HepG2 (cell line): Measurements from ENCODE around the gene SLC9A8. TPM values are rescaled to one million over a fixed set of nuclear protein-coding genes. Genes with fewer than 3 reads are reported as not detected.

Source experiments
- ARID5B ChIP-seq: IDR thresholded peaks from 2 replicates; pipeline ENCODE4 v1.4.0; 2020; ENCODE audit warnings: mild to moderate bottlenecking, missing genetic modification reagents
- HMGXB4 ChIP-seq, 2 experiments: sonication (generic) in 1 of 2; formaldehyde crosslinking in 1 of 2; IDR thresholded peaks; 2 replicates each; pipeline versions ENCODE4 v1.4.0 to v1.6.1; 2018 to 2020; ENCODE audit warnings: missing genetic modification reagents in 2 of 2, borderline replicate concordance in 1 of 2, low read depth in 1 of 2, mild to moderate bottlenecking in 1 of 2, missing biosample characterization in 1 of 2
- HNF4G ChIP-seq, 2 experiments: sonication (generic) in 1 of 2; formaldehyde crosslinking in 1 of 2; IDR thresholded peaks; 2 replicates each; pipeline versions ENCODE4 v1.4.0 to v1.6.1; 2011 to 2020; ENCODE audit warnings: borderline replicate concordance in 2 of 2, low read depth in 2 of 2, mild to moderate bottlenecking in 2 of 2, low read length in 1 of 2, missing genetic modification reagents in 1 of 2, moderate library complexity in 1 of 2
- KDM2A ChIP-seq: sonication (generic); formaldehyde crosslinking; IDR thresholded peaks from 2 replicates; pipeline ENCODE4 v1.4.0; 2020; ENCODE audit warnings: low read depth, missing genetic modification reagents, borderline replicate concordance
- KLF12 ChIP-seq: sonication (generic); formaldehyde crosslinking; IDR thresholded peaks from 2 replicates; pipeline ENCODE4 v1.4.0; 2020; ENCODE audit warnings: missing genetic modification reagents, borderline replicate concordance
- MEIS2 ChIP-seq: sonication (generic); formaldehyde crosslinking; IDR thresholded peaks from 2 replicates; pipeline ENCODE4 v1.9.0; 2021; ENCODE audit warnings: mild to moderate bottlenecking, missing genetic modification reagents
- MXI1 ChIP-seq: IDR thresholded peaks from 3 replicates; pipeline ENCODE4 v1.6.1; 2012; ENCODE audit warnings: low read depth, low read length, inconsistent platforms, borderline replicate concordance
- NR2F6 ChIP-seq, 2 experiments: IDR thresholded peaks; 2 replicates each; pipeline ENCODE4 v1.6.1; 2016; ENCODE audit warnings: antibody characterized with exemption in 1 of 2, mild to moderate bottlenecking in 1 of 2
- POLR2AphosphoS2 ChIP-seq: IDR thresholded peaks from 2 replicates; pipeline ENCODE4 v1.6.1; 2011; ENCODE audit warnings: low read depth, low read length, improper control_type of control experiment
- RAD21 ChIP-seq: fragments of 450-650 bp; formaldehyde crosslinking; IDR thresholded peaks from 2 replicates; pipeline ENCODE4 v1.5.0; 2020; ENCODE audit warnings: mild to moderate bottlenecking
- RARA ChIP-seq: IDR thresholded peaks from 2 replicates; pipeline ENCODE4 v1.6.1; 2016; ENCODE audit warnings: missing genetic modification reagents, missing compliant biosample characterization
- RXRB ChIP-seq: IDR thresholded peaks from 2 replicates; pipeline ENCODE4 v1.6.1; 2016; ENCODE audit warnings: borderline replicate concordance, missing genetic modification reagents, missing compliant biosample characterization
- SIX4 ChIP-seq: sonication (generic); formaldehyde crosslinking; IDR thresholded peaks from 2 replicates; pipeline ENCODE4 v1.4.0; 2020; ENCODE audit warnings: missing genetic modification reagents
- TBP ChIP-seq: sonication (generic); formaldehyde crosslinking; IDR thresholded peaks from 2 replicates; pipeline ENCODE4 v1.5.0; 2020; ENCODE audit warnings: missing genetic modification reagents
- TEAD3 ChIP-seq: optimal IDR thresholded peaks from 2 replicates; pipeline ENCODE3; 2016; ENCODE audit warnings: borderline replicate concordance
- THAP7 ChIP-seq: sonication (generic); formaldehyde crosslinking; IDR thresholded peaks from 2 replicates; pipeline ENCODE4 v1.8.1; 2023; ENCODE audit warnings: mild to moderate bottlenecking, missing genetic modification reagents
- ZBTB7B ChIP-seq: sonication (generic); formaldehyde crosslinking; IDR thresholded peaks from 2 replicates; pipeline ENCODE4 v1.4.0; 2020; ENCODE audit warnings: missing genetic modification reagents
- ZNF124 ChIP-seq: sonication (generic); formaldehyde crosslinking; IDR thresholded peaks from 2 replicates; pipeline ENCODE4 v1.4.0; 2020; ENCODE audit warnings: missing genetic modification reagents
- ZNF17 ChIP-seq: sonication (generic); formaldehyde crosslinking; IDR thresholded peaks from 2 replicates; pipeline ENCODE4 v1.5.0; 2020; ENCODE audit warnings: mild to moderate bottlenecking, missing genetic modification reagents
- ZNF563 ChIP-seq: sonication (generic); formaldehyde crosslinking; IDR thresholded peaks from 2 replicates; pipeline ENCODE4 v1.8.0; 2022; ENCODE audit warnings: mild to moderate bottlenecking, moderate library complexity, missing genetic modification reagents
- polyA plus RNA-seq, 8 experiments: library from polyadenylated mRNA; depleted of rRNA in 3 of 8; stranded (reverse) in 7 of 8; unstranded in 1 of 8; fragments of >200 nt; fragmentation: Illumina TruSeq in 4 of 8; extraction: Trizol in 4 of 8; gene quantifications; 2 replicates each; pipeline versions ENCODE4 v1.2.1 to v1.2.3, GENCODE V29; 2011 to 2016; ENCODE audit warnings: low read depth in 4 of 8, missing spikeins in 1 of 8, mixed read lengths in 1 of 8; ENCODE audit not compliant: insufficient read depth in 1 of 8
- total RNA-seq, 5 experiments: library from RNA; depleted of rRNA; stranded (reverse); fragments of >200 nt; fragmentation: Illumina TruSeq; extraction: Trizol; gene quantifications; 2 replicates each; pipeline ENCODE4 v1.2.3, GENCODE V29; 2016; ENCODE audit warnings: low read depth in 1 of 5

SLC9A8 gene
- total and polyA plus RNA-seq, 2 of the 13 experiments (the other 11 are each of a cell fraction or from before 2014, with no cell fraction given), result 4.1 to 7.4 TPM

- TF ChIP-seq RAD21 (CRISPR knock-in tag) (peak; percentile 39; the same call in 1 of the 2 replicates), HMGXB4 (CRISPR knock-in tag; IDR thresholded peaks at IDR 0.05; ENCODE audit: borderline replicate concordance in 1 of 2, low read depth in 1 of 2) (no peak), TEAD3 (CRISPR knock-in tag) (peak; percentile 51), NR2F6 (IDR thresholded peaks at IDR 0.05) (no peak), NR2F6 (CRISPR knock-in tag; IDR thresholded peaks at IDR 0.05) (peak; percentile 39; the same call in 1 of the 2 replicates), POLR2AphosphoS2 (no peak), ZBTB7B (CRISPR knock-in tag) (0 out of 2 replicates have a peak, but pooled peaks have one; percentile 15), ZNF124 (0 out of 2 replicates have a peak, but pooled peaks have one; percentile 62), MXI1 (0 out of 3 replicates have a peak, but pooled peaks have one; percentile 29), MEIS2 (CRISPR knock-in tag) (peak; percentile 40; the same call in 1 of the 2 replicates), KLF12 (CRISPR knock-in tag) (no peak), ARID5B (CRISPR knock-in tag) (0 out of 2 replicates have a peak, but pooled peaks have one; percentile 11), RXRB (CRISPR knock-in tag) (0 out of 2 replicates have a peak, but pooled peaks have one; percentile 30), TBP (CRISPR knock-in tag) (no peak), THAP7 (peak; percentile 63; the same call in 1 of the 2 replicates), SIX4 (CRISPR knock-in tag) (peak; percentile 3; the same call in 1 of the 2 replicates), HNF4G (IDR thresholded peaks at IDR 0.05; ENCODE audit: borderline replicate concordance, low read depth, low read length) (peak; percentile 20; the same call in 1 of the 2 replicates), HNF4G (CRISPR knock-in tag; IDR thresholded peaks at IDR 0.05; ENCODE audit: borderline replicate concordance, low read depth) (no peak), ZNF17 (no peak), RARA (CRISPR knock-in tag) (0 out of 2 replicates have a peak, but pooled peaks have one; percentile 13), ZNF563 (CRISPR knock-in tag) (no peak), KDM2A (CRISPR knock-in tag) (0 out of 2 replicates have a peak, but pooled peaks have one; percentile 25)
Measured at GRCh38 chr20:49825521-49826033, 12.9 kb downstream of the SLC9A8 start (continued).
